Retinal pigment epithelial cell (primary cell): ENCODE data around the gene JMJD4.
"Not testable (repeated sequence)": the region's sequence is repeated elsewhere in the genome, so short reads cannot be mapped to it uniquely, and the experiment has no call there.

Source experiments
- DNase-seq: peaks from one replicate; pipeline ENCODE4 v3.0.0-alpha.2; 2010; ENCODE audit warnings: low read depth
- H3K4me3 ChIP-seq: 2 replicates; pipeline ENCODE4 v1.5.1; 2011; ENCODE audit warnings: mild to moderate bottlenecking, low read length, control low read depth, moderate library complexity
- TF ChIP-seq, protein P1 (sequence below): conservative IDR thresholded peaks from 2 replicates; pipeline ENCODE4 v1.5.1; 2011; ENCODE audit warnings: low read depth, low read length, control low read depth, inconsistent platforms

The JMJD4 gene

DNA sequence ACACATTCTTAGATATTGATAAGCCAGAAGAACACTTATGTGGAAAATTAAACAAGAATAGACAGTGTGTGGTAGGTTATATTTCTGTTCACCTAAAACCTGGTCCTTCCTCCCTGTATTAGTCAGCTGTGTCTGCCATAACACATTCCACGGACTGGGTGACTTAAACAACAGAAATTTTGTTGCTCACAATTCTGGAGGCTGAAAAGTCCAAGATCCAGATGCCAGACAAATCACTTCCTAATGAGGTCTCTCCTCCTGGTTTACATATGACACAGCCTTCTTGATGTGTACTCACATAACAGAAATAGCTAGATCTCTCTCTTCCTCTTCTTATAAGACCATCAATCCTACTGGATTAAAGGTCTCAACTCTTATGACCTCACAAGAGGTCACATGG, 25.7 kb downstream of the JMJD4 start:
- no peak for DNase-seq
- no peak overlapping the region for H3K4me3 ChIP-seq
- TF ChIP-seq, protein P1, sequence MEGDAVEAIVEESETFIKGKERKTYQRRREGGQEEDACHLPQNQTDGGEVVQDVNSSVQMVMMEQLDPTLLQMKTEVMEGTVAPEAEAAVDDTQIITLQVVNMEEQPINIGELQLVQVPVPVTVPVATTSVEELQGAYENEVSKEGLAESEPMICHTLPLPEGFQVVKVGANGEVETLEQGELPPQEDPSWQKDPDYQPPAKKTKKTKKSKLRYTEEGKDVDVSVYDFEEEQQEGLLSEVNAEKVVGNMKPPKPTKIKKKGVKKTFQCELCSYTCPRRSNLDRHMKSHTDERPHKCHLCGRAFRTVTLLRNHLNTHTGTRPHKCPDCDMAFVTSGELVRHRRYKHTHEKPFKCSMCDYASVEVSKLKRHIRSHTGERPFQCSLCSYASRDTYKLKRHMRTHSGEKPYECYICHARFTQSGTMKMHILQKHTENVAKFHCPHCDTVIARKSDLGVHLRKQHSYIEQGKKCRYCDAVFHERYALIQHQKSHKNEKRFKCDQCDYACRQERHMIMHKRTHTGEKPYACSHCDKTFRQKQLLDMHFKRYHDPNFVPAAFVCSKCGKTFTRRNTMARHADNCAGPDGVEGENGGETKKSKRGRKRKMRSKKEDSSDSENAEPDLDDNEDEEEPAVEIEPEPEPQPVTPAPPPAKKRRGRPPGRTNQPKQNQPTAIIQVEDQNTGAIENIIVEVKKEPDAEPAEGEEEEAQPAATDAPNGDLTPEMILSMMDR: no peak

DNA sequence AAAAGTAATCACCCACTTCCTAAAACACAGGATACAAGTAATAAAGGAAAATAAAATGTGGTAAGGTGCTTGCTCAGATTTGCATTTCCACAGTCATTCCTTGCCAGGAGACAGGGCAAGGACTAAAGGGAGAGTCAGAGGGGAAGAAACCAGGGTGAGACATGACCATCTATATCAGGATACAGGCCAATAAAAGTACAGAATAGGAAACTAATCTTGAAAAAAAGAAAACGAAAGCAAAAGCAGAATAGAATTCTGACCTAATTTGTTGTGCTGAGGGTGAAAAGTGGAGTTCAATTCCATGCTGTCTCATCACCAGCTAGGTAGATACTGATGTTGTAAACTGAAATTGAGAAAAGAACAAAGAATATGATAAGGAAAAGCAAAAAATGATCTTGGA, 27.3 kb downstream of the JMJD4 start:
- H3K4me3 ChIP-seq: no peak overlapping the region
- DNase-seq: no peak
- TF ChIP-seq, protein P1: no peak

DNA sequence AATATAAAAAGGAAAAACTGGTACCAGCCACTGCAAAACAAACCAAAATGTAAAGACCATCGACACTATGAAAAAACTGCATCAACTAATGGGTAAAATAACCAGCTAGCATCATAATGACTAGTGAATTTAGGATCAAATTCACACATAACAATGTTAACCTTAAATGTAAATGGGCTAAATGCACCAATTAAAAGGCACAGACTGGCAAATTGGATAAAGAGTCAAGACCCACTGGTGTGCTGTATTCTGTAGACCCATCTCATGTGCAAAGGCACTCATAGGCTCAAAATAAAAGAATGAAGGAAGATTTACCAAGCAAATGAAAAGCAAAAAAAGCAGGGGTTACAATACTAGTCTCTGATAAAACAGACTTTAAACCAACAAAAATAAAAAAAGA, 33.5 kb downstream of the JMJD4 start:
- not testable (repeated sequence) for H3K4me3 ChIP-seq, DNase-seq

DNA sequence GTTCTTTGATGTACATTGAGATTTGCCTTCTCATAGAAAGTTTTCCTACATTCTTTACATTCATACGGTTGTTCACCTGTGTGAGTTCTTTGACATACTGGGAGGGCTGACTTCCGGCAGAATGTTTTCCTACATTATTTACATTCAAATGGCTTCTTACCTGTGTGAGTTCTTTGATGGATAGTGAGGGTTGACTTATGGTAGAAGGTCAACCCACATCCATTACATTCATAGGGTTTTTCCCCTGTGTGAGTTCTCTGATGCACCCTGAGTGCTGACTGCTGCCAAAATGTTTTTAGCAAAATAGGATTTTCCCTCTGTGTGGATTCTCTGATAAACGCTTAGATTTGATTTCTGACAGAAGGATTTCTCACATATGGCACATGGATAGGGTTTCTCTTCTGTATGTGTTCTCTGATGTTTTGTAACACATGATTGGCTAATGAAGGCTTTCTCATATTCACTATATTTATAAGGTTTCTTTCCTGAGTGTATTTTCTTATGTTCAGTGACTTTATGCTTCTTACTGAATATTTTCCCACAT, 37.7 kb downstream of the JMJD4 start:
- TF ChIP-seq, protein P1: no peak
- DNase-seq: no peak
- H3K4me3 ChIP-seq: no peak overlapping the region

DNA sequence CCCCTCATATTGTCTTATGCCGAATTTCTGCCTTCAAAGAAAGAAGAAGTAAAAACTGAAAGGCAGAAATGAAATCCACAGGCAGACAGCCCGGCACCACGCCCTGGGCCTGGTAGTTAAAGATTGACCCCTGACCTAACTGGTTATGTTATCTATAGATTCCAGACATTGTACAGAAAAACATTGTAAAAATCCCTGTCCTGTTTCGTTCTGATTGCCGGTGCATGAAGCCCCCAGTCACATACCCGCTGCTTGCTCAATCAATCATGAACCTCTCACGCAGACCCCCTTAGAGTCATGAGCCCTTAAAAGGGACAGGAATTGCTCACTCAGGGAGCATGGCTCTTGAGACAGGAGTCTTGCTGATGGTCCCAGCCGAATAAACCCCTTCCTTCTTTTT, 49.3 kb downstream of the JMJD4 start:
- TF ChIP-seq, protein P1: no peak
- DNase-seq: no peak

More for the DNA sequence above, 49.3 kb downstream of the JMJD4 start:
- no peak overlapping the region for H3K4me3 ChIP-seq
